Epidermal melanocyte (primary cell): ENCODE data around the gene PPP2R2D.
A peak's percentile ranks its signal among the peaks of the same experiment; 100 is the strongest.

Experiments used
- DNase-seq: peaks from one replicate; pipeline ENCODE4 v3.0.0; 2011; ENCODE audit warnings: low spot score; ENCODE audit not compliant: insufficient read length

Gene PPP2R2D

DNA sequence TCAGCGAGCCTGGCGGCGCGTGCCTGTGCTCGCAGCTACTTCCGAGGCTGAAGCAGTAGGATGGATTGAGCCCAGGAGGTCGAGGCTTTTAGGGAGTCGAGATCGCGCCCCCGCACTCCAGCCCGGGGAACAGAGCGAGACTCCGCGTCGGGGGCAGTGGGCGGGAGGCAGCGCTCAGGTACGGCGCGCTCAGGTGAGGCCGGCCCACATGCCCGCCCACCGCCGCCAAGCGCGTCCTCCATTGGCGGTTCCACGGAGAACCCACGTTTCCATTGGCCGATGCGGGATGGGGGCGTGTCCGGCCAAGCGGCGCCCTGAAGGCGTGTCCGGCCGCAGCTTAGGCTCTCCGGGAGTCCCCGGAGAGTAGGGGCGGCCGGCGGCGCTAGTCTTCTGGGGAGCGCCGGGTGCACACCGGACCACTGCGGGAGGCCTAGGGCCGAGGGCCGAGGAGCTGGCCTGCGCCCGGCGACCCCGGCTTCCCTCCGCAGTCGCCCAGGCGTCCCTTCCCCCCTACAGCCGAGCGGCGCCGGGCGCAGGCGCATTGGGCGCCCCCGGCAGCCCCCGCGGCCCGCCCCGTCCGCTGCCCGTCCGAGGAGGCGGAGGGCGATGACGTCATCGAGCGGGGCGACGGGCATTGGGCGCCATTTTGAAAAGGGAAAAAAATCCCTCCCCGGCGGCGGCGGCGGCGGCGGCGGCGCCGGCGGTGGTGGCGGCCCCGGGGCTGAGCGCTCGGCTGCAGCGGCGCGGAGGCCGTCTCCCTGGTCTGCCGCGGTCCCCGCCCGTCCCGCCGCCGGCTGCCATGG, at the start of gene PPP2R2D:
TSS of gene PPP2R2D (plus strand) at position 659 of the 803 bp plus-strand sequence. CDS start at position 800, 141 bp downstream.
- peak; percentile 94 for DNase-seq

GRCh38 chr10:131851346-131851745, 49.5 kb upstream of the PPP2R2D start:
- no peak for DNase-seq

DNA sequence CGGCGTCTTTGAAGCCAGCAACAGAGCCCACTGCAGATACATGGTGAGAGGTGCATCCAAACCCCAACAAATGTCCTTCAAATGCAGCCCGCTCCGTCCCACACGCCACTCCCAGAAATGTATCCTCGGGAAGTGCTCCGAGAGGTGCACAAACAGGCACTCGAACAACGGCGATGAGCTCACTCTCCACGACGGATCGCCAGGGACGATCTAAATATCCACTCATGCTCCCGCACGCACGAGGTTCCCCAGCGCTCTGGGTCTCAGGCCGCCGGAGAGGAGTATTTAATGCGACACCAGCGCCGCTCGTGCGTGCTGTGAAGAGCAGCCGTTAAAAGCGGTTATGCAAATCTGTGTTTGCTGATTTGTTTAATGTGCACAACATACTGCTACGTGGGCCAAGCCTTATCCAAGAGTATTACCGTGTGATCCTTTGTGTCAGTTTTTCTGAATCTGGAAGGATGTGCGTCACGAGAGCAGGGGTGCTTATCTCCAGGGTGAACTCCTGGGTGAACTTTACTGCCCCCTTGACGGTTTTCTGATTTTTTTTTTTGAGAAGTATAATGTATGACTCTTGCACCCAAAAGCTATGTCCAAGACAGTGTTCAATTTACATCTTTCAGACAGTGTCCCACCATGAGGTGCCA, 48.5 kb upstream of the PPP2R2D start:
- DNase-seq: no peak

- DNase-seq: no peak
Observed at GRCh38 chr10:131852823-131853609, 47.8 kb upstream of the PPP2R2D start.

- DNase-seq: no peak
Observed at GRCh38 chr10:131853610-131853964, 47.2 kb upstream of the PPP2R2D start.

GRCh38 chr10:131854579-131855335, 46.1 kb upstream of the PPP2R2D start:
- DNase-seq: no peak

DNA sequence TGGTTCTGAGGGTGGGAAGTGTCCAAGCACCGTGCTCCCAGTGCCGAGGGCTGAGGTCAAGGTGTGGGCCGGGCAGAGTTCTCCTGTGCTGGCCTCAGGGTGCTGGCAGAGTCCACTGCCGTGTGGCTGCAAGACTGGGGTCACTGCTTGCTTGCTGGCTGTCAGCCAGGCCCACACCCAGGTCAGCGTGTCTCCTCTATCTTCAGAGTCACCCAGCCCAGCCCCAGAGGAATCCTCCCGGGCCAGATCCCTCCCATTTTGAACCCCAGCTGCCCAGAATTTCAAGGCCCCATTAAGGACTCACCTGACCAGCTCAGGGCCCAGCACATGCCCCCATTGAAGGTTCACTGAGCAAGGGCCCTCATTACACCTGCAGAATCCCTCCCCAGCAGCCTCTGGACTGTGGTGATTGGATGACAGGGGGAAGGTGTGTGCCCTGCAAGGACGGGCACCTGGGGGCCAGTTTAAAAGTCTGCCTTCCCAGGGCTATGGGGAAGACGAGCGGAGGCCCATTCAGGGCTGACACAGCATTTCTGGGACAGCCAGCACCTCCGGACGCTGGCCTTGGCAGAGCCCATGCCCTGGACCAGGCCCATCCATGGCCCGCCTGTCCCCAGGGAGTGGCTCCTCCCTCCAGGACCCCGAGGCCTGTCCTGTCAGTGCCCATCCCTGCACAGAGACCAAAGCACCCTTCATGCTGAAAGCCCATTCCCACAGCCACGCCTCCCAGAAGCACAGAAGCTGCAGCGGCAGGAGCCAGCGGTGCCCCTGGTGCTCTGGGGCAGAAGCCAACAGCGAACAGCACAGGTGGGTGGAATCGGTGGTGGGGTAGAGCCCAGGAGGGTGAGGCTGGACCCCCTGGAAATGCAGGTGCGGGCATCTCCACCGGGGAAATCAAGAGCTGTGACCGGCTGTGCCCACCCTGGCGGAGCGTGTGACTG, 45.1 kb upstream of the PPP2R2D start:
- no peak for DNase-seq

- no peak for DNase-seq
Observed at GRCh38 chr10:131856441-131857094, 44.2 kb upstream of the PPP2R2D start.

- no peak for DNase-seq
Observed at GRCh38 chr10:131857156-131858117, 43.4 kb upstream of the PPP2R2D start.

GRCh38 chr10:131858118-131858515, 42.7 kb upstream of the PPP2R2D start:
- DNase-seq: no peak

DNA sequence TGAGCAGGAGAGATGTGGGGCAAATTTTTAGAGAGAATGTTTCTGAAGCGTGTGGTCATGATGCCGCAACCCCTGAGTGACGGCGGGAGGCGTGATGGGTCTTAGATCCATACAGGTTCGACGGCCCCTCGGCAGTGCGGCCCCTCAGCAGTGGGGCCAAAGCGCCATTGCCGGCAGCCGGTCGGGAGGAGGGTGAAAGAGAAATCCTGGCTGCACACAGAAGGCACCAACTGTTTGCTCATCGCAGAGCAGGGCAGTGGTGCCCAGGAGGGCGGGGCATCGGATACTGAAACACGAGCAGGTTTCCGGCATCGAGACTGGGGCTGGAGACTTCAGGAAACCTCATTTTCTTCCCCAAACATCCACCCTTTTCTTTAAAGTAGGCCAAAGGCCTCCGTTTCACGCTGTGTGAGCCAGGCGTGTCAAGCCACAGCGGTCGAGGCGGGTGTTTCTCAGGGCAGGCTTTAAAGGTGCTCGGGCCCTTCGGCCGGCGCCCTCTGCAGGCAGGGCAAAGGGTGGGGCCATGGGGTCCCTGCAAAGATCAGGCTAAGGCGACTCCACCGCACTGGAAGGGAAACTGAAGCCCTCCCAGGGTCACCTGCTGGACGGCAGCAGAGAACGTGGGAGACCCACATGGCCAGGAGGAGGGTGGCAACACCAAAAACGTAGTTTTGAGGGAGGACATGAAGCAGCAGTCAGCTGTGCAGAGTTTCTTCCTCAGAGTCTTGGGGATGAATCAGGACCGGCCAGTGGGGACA, 42.0 kb upstream of the PPP2R2D start:
- no peak for DNase-seq

DNA sequence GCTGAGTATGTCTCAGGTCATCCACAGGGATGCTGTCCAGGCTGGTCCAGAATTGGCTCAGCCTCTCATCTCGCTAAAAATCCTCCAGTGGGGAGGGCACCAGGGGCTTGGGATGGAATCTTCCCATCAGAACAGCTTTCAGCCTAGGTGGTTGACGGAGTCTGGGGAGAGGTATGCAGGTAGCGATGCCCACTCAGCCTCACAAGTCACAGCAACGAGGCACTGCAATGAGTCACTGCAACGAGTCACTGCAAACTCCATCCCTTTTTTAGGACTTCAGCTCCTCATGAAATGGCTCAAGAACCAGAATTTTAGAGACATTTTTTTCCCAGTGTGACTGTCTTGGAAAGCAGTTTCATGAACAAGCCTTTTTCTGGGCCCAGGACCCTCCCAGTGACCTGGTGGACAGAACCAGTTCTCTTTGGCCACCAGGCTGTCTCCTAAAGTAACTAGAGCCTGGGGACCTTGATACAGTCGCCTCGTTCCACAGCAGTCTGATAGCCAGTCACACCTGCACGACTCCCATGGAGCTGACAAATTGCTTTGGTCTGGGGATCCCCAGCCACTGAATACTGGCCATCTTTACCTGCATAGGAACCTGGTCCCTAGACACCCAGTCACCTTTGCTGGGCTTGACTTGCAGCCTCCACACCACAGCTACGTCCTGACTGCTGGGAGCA, 41.3 kb upstream of the PPP2R2D start:
- no peak for DNase-seq

GRCh38 chr10:131860311-131860710, 40.5 kb upstream of the PPP2R2D start:
- no peak for DNase-seq

DNA sequence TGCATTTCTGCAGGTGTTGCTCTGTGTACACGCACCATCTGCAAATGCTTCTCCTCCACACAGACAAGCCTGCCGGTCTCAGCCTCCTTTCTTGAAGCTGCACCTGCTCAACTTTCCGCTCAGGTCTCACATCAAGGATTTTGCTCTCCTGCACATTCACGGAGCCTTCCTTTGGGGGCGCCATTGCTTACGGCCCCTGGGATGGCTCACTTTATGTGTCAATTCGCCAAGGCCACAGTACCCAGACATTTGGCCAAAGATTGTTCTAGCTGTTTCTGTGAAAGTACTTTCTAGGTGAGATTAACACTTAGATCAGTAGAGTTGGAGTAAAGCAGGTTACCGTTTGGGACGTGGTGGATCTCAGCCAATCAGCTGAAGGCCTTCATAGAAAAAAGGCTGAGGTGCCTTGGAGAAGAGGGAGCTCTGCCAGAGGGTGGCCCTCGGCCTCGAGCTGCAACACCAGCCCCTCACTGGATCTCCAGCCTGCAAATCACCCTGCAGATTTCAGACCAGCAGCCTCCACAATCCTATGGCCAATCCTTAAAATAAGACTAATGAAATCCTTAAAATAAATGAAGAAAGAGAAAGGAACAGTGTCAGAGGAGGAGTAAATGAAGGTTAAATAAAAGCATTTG, 39.9 kb upstream of the PPP2R2D start:
- no peak for DNase-seq

- no peak for DNase-seq
Observed at GRCh38 chr10:131862548-131862947, 38.3 kb upstream of the PPP2R2D start.

- no peak for DNase-seq
Observed at GRCh38 chr10:131865223-131865917, 35.4 kb upstream of the PPP2R2D start.
